ENCODE data around the gene F3.

DNA sequence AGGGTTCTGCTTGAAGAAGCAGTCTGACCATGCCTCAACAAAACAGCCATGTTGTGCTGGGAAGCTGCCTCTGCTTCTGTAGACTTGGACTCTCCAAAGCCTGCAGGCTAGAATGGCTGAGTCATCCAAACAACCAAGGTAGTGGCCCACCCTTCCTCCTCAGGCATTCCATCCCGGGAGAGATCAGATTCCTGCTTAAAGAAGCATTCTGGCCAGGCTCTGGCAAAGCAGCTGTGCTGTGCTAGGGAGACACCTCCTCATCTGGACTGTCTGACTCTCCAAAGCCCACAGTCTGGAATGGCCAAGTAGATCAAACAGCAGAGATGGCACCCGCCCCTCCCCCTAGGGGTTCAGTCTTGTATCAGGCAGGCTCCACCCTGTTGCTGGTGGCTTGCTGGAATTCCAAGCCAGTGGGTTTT is 38.3 kb upstream of the F3 start:
- no peak for TF ChIP-seq POLR2A (IDR thresholded peaks at IDR 0.05)
- TF ChIP-seq CTCF (IDR thresholded peaks at IDR 0.05 in 8 of 11, conservative IDR thresholded peaks at IDR 0.05 in 3 of 11), result no peak
